Duodenal mucosa (tissue), 2 donors: ENCODE results near the gene CD58.

Source experiments
- H3K27ac ChIP-seq: one replicate; pipeline ENCODE4 v1.7.0; 2013; ENCODE audit warnings: low read depth, low read length
- H3K27me3 ChIP-seq, 2 donors: one replicate each; pipeline ENCODE4 v1.7.0; 2013; ENCODE audit warnings: low read length in 2 of 2, control low read depth in 1 of 2; ENCODE audit not compliant: insufficient read depth in 2 of 2, control insufficient read depth in 1 of 2
- H3K36me3 ChIP-seq, 2 donors: one replicate each; pipeline ENCODE4 v1.7.0; 2013; ENCODE audit warnings: low read length in 2 of 2, control low read depth in 1 of 2; ENCODE audit not compliant: insufficient read depth in 2 of 2, control insufficient read depth in 1 of 2
- H3K4me1 ChIP-seq, 2 donors: one replicate each; pipeline ENCODE4 v1.7.0; 2013; ENCODE audit warnings: low read length in 2 of 2, control low read depth in 1 of 2; ENCODE audit not compliant: insufficient read depth in 2 of 2, control insufficient read depth in 1 of 2
- H3K4me3 ChIP-seq, 2 donors: one replicate each; pipeline ENCODE4 v1.7.0; 2013; ENCODE audit warnings: low read length in 2 of 2, low read depth in 1 of 2
- H3K9ac ChIP-seq, 2 donors: one replicate each; pipeline ENCODE4 v1.7.0; 2013; ENCODE audit warnings: low read length in 2 of 2, low read depth in 1 of 2
- H3K9me3 ChIP-seq, 2 donors: one replicate each; pipeline ENCODE4 v1.7.0; 2013; ENCODE audit warnings: low read length in 2 of 2, control low read depth in 1 of 2; ENCODE audit not compliant: control insufficient read depth in 1 of 2

The CD58 gene

DNA sequence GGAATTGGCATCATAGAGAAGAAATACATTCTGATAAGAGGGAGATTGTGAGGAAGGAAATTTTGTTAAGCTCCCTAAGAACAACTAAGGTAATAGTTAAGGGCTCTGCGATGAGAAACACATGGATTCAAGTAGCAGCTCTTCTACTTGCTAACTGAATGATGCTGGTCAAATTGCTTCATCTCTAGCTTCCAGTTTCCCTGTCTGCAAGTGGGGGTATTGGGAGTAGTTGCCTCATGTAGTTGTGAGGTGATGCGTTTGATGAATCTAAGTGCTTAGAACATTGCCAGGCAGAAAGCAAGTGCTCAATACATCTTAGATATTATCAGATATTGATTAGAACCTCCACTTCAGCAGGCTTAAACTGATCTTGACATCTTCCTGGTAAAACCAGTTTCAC lies 84.8 kb downstream of the CD58 start:
- H3K36me3 ChIP-seq = no peaks in the 10 kb centered on the region
- H3K9me3 ChIP-seq = no peaks in the 10 kb centered on the region
- H3K27ac ChIP-seq = no peak overlapping the region
- H3K9ac ChIP-seq = no peak overlapping the region
- H3K27me3 ChIP-seq = no peaks in the 10 kb centered on the region
- no peak overlapping the region for H3K4me3 ChIP-seq
- H3K4me1 ChIP-seq = peaks cover 52 to 81% of the 10 kb centered on the region in 2 donors

DNA sequence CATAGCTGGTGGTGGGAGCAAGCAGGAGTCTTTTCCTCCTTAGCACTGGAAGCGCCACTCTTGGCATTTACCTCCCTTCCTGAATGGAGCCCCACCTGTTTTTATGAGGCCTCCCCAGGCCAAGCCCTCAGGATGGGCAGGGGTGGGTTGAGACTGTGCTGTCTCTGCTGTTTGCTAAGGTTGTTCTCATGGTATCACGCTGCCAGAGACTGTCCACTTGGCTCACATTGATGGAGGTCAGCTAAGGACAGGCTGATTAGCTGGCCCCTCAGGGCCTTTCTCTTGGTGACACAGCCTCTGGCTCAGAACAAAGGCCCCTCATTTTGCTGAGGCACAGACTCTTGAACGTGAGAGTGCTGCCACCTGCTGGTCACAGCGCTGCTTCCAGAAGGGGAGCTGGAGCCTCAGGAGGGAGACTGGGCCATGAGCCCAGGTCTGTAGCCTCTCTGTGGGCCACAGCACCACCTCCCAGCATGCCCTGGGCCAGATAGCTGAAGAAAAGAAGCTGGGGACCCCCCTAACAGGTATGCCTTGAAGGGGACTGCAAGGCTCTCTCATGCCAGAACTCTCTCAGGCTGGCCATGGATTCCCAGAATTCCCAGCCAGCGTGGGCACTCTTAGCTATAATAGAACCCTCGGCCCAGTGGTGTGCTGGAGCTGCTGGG lies 85.6 kb downstream of the CD58 start:
- Histone ChIP-seq H3K36me3 (no peaks in the 10 kb centered on the region), H3K9me3 (no peaks in the 10 kb centered on the region), H3K4me3 (peak overlapping the region in 1 of 2 donors; percentile 4), H3K27me3 (no peaks in the 10 kb centered on the region), H3K9ac (peak overlapping the region; percentile 34 to 53), H3K27ac (peak overlapping the region; percentile 53), H3K4me1 (peaks cover 47 to 73% of the 10 kb centered on the region in 2 donors)

DNA sequence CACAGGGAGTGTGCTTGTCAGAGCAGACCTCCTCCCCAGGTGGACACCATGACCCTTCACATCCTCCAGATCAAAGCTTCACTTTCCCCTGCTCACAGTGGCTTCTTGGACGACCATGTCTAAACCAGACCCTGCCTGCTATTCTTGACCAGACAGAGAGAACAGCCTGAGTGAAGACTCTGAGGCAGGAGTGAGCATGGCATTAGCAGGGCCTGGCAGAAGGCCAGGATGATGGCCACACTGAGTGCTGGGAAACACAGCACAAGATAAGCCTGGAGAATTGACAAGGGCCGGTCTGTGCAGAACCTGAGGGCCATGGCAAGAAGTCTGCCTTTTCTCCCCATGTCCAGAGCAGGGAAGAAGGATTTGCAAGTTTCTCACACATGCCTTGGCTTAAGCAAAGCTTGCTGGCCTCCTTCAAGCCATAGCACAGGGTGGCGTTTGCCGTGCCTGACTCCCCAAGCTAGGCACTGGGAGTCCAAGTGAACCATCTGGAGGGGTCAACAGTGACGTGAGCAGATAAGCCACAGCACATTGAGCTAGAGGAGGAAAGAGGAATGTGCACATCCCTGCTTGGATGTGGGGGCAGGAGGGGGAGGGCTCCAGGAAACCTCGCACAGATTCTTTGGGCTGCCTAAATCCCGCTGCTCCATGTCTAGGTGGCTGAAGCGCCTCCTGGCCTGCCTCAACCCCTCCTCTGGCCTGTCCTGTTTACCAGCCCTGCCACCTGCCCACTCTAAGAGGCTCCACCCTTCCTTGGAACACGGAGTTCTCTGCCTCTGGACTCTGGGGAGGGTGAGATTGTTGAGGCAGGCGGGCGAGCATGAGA lies 87.1 kb downstream of the CD58 start:
- no peaks in the 10 kb centered on the region for H3K36me3 ChIP-seq
- no peaks in the 10 kb centered on the region for H3K9me3 ChIP-seq
- H3K4me1 ChIP-seq = peaks cover 35 to 59% of the 10 kb centered on the region in 2 donors
- no peaks in the 10 kb centered on the region for H3K27me3 ChIP-seq
- H3K9ac ChIP-seq = peak overlapping the region in 1 of 2 donors; percentile 53
- H3K27ac ChIP-seq = peak overlapping the region; percentile 76
- no peak overlapping the region for H3K4me3 ChIP-seq

DNA sequence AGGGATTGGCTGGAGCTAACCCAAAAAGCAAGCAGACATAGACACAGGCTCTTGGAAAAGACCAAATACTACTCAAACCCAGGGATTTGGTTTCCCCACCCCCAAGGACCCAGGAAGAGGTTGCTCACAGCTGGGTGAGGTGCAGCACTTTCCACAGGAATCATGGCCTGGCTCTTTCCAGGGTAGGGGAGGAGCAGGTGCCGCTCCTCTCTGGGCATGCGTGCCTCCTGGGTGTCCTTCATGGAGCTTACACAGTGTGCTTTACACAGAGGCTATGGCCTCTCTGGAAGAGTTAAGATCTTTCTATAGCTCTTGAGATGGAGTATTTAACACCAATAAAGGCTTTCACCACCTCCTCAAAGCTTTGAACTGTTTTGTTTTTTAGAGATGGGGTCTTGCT lies 88.3 kb downstream of the CD58 start:
- H3K36me3 ChIP-seq = no peaks in the 10 kb centered on the region
- peaks cover 41 to 70% of the 10 kb centered on the region in 2 donors for H3K4me1 ChIP-seq
- H3K9ac ChIP-seq = no peak overlapping the region
- H3K9me3 ChIP-seq = no peaks in the 10 kb centered on the region
- H3K27ac ChIP-seq = peak overlapping the region; percentile 8
- H3K4me3 ChIP-seq = no peak overlapping the region
- H3K27me3 ChIP-seq = no peaks in the 10 kb centered on the region

DNA sequence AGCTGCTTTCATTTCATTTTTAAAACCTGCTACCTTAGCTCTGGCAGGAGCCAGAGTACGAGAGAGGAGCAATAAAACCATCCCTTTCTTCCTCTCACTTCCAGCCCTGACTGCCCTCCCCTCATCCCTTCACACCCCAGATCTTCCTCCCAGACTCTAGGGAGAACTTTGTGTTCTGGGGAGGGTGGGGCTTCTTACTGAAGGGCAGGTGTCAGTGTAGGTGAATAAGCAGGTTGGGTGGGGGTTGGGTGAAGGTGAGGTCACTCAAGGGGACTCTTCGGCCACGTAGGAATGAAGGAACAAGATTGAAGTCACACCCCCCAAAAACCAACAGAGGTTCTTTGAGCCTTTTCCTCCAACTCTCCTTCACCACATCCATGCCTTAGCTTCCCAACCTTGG lies 88.9 kb downstream of the CD58 start:
- peak overlapping the region; percentile 8 for H3K27ac ChIP-seq
- H3K36me3 ChIP-seq = no peaks in the 10 kb centered on the region
- H3K4me1 ChIP-seq = peaks cover 46 to 75% of the 10 kb centered on the region in 2 donors
- no peaks in the 10 kb centered on the region for H3K27me3 ChIP-seq
- H3K9me3 ChIP-seq = no peaks in the 10 kb centered on the region
- no peak overlapping the region for H3K4me3 ChIP-seq
- no peak overlapping the region for H3K9ac ChIP-seq

DNA sequence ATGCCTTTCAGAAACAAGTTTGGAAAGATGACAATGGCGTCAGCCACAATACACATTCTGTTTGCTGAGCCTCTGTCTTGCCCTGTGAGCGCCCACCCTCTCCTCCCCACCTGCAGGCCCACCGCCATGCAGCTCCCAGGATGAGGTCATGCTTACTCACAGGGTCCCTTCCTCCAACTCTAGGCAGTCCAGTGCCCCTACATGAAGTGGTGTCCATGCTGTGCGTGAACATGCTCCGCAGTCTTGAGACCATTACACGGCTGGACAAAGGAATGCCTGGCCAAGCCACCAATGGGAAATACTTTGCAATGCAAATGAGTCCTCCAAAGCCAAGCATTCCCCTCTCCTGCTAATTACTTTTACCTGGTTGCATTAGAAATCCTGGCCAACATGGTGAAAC lies 92.2 kb downstream of the CD58 start:
- Histone ChIP-seq H3K4me1 (peaks cover 59 to 72% of the 10 kb centered on the region in 2 donors), H3K9me3 (no peaks in the 10 kb centered on the region), H3K9ac (no peak overlapping the region), H3K36me3 (no peaks in the 10 kb centered on the region), H3K27me3 (no peaks in the 10 kb centered on the region), H3K4me3 (no peak overlapping the region), H3K27ac (no peak overlapping the region)

DNA sequence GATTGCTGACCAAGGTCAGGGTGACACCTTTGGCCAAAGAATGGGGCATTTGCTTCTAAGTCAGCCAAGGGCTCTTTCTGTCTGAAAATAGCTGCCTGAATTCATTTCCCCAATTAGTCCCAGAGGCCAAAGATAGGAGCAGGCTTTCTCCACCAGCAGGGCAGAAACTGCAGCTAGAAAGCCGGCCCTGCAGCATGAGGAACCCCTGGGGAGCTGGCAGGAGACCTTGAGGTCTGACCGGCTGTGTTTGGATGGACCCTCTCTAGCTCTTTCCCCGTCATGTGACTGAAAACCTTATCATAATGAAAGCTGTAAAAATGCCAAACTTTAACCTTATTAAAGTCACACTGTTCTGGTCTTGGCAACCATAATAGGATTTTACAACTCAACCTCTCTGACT lies 93.4 kb downstream of the CD58 start:
- Histone ChIP-seq H3K27ac (peak overlapping the region; percentile 94), H3K4me1 (peaks cover 63 to 72% of the 10 kb centered on the region in 2 donors), H3K9me3 (no peaks in the 10 kb centered on the region), H3K27me3 (no peaks in the 10 kb centered on the region), H3K36me3 (no peaks in the 10 kb centered on the region), H3K4me3 (no peak overlapping the region), H3K9ac (peak overlapping the region in 1 of 2 donors; percentile 39)

DNA sequence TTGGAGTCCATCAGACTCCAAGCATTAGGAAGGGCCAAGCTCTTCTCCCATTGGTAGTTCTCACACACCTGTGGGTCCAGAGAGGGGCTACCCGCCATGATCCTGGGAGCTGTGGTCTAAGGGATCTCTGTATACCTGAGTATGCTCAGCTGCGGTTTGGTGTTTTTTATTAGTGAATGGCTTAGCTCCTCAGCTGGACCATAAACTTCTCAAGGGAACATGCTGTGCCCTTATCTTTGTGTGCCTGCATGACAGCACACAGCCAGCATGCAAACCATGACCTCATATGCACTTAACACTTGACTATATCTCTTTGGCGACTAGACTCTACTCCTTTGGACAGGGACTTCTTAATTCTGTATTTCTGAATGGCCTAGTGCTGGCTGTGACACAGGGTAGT lies 94.5 kb downstream of the CD58 start:
- Histone ChIP-seq H3K4me1 (peaks cover 67 to 72% of the 10 kb centered on the region in 2 donors), H3K9me3 (no peaks in the 10 kb centered on the region), H3K4me3 (peak overlapping the region in 1 of 2 donors; percentile 36), H3K36me3 (no peaks in the 10 kb centered on the region), H3K27me3 (no peaks in the 10 kb centered on the region), H3K9ac (peak overlapping the region; percentile 64 to 80), H3K27ac (peak overlapping the region; percentile 94)

DNA sequence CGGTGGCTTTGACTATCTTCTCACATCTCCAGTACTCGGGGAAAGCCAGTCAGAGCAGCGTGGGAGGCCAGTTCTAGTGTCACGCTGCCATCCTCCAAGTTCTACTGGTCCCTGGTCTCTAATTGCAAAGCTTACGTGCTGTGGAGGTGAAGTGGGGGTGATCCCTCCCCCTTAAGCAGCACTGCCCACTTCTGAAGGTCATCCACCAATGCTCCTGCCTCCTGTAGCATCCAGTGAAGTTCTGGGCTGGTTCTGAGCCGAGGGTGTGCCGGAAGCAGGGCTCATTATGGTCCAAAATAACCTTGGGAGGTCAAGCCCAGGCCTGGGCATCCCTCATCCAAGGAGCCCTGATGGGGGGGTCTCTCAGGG lies 95.0 kb downstream of the CD58 start:
- H3K27ac ChIP-seq = peak overlapping the region; percentile 94

More for the DNA sequence above, 95.0 kb downstream of the CD58 start:
- H3K9ac ChIP-seq = peak overlapping the region; percentile 64 to 80
- peaks cover 64 to 71% of the 10 kb centered on the region in 2 donors for H3K4me1 ChIP-seq
- no peaks in the 10 kb centered on the region for H3K27me3 ChIP-seq
- H3K4me3 ChIP-seq = peak overlapping the region in 1 of 2 donors; percentile 36
- no peaks in the 10 kb centered on the region for H3K9me3 ChIP-seq
- H3K36me3 ChIP-seq = no peaks in the 10 kb centered on the region
